ENCODE results near the gene MUC22.

Gene MUC22

DNA sequence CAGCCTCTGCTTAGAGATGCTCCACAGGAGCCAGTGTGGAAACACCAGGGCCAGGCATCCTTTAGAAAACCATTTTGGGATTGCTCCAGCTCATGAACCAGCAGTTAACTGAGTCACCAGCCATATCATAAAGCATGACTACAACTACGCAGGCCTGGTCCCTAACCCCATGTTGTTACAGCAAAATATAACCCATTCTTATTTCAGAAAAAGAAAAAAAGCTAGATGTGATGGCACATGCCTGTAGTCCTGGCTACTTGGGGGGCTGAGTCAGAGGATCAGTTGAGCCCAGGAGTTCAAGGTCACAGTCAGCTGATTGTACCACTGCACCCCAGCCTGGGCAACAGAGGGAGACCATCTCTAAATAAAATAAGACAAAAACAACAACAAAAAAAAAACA, 65.3 kb downstream of the MUC22 start:
- Histone ChIP-seq H3K27me3 (ENCODE audit: insufficient read depth, low read length, poor library complexity, severe bottlenecking) (no peaks in the 10 kb centered on the region), H3K4me3 (ENCODE audit: low read length, poor library complexity, severe bottlenecking) (no peak overlapping the region), H3K4me2 (ENCODE audit: low read depth, low read length, poor library complexity, severe bottlenecking) (no peak overlapping the region), H3K36me3 (ENCODE audit: insufficient read depth, low read length) (no peaks in the 10 kb centered on the region), H3K4me1 (ENCODE audit: insufficient read depth, low read length, poor library complexity, severe bottlenecking) (peaks cover 4% of the 10 kb centered on the region), H3F3A (ENCODE audit: low read depth) (no peaks in the 10 kb centered on the region), H4K20me1 (ENCODE audit: insufficient read depth, low read length, poor library complexity, severe bottlenecking) (no peaks in the 10 kb centered on the region), H3K9me3 (ENCODE audit: insufficient read depth, low read depth, low read length) (no peaks in the 10 kb centered on the region), H3K9me2 (replicated peaks; ENCODE audit: low read depth, low read length) (no peaks in the 10 kb centered on the region), H3K79me2 (ENCODE audit: insufficient read depth, low read length) (no peaks in the 10 kb centered on the region), H3K9ac (ENCODE audit: low read depth, low read length, poor library complexity, severe bottlenecking) (no peak overlapping the region), H2AFZ (ENCODE audit: low read length) (no peak overlapping the region)
- no peak for TF ChIP-seq CTCF (conservative IDR thresholded peaks at IDR 0.05; ENCODE audit: low read length)
- TF ChIP-seq EZH2phosphoT487 (IDR thresholded peaks at IDR 0.05; ENCODE audit: borderline replicate concordance), result no peak

DNA sequence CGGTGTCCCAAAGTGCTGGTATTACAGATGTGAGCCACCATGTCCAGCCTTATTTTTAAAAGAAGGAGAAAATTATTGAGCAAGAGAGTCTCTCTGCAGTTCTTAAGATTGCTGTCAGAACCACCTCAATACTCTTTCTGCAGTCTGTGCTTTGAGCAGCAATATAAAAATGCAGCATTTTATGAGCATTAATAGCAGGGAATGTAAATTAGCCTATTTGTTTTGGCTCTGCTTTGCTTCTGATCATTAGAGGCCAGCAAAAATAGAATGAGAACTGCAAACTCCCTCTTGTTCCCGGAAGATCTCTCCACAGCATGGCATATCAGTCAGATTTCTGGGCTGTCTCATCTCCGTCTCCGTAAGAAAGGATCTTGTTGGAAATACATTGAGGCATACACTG, 66.3 kb downstream of the MUC22 start:
- Histone ChIP-seq H3K36me3 (ENCODE audit: insufficient read depth, low read length) (no peaks in the 10 kb centered on the region), H3K9me3 (ENCODE audit: insufficient read depth, low read depth, low read length) (no peaks in the 10 kb centered on the region), H3K9ac (ENCODE audit: low read depth, low read length, poor library complexity, severe bottlenecking) (no peak overlapping the region), H3F3A (ENCODE audit: low read depth) (no peaks in the 10 kb centered on the region), H3K9me2 (replicated peaks; ENCODE audit: low read depth, low read length) (no peaks in the 10 kb centered on the region), H3K27me3 (ENCODE audit: insufficient read depth, low read length, poor library complexity, severe bottlenecking) (no peaks in the 10 kb centered on the region), H2AFZ (ENCODE audit: low read length) (no peak overlapping the region), H3K4me1 (ENCODE audit: insufficient read depth, low read length, poor library complexity, severe bottlenecking) (peaks cover 4% of the 10 kb centered on the region), H3K4me3 (ENCODE audit: low read length, poor library complexity, severe bottlenecking) (no peak overlapping the region), H3K4me2 (ENCODE audit: low read depth, low read length, poor library complexity, severe bottlenecking) (no peak overlapping the region), H4K20me1 (ENCODE audit: insufficient read depth, low read length, poor library complexity, severe bottlenecking) (no peaks in the 10 kb centered on the region), H3K79me2 (ENCODE audit: insufficient read depth, low read length) (no peaks in the 10 kb centered on the region)
- TF ChIP-seq CTCF (conservative IDR thresholded peaks at IDR 0.05; ENCODE audit: low read length), result no peak
- TF ChIP-seq EZH2phosphoT487 (IDR thresholded peaks at IDR 0.05; ENCODE audit: borderline replicate concordance), result no peak

- peaks cover 4% of the 10 kb centered on the region for H3K4me1 ChIP-seq (ENCODE audit: insufficient read depth, low read length, poor library complexity, severe bottlenecking)
- H3K36me3 ChIP-seq (ENCODE audit: insufficient read depth, low read length), result no peaks in the 10 kb centered on the region
- no peaks in the 10 kb centered on the region for H3F3A ChIP-seq (ENCODE audit: low read depth)
- H3K4me3 ChIP-seq (ENCODE audit: low read length, poor library complexity, severe bottlenecking), result peak overlapping the region; percentile 62
- no peaks in the 10 kb centered on the region for H3K9me2 ChIP-seq (replicated peaks; ENCODE audit: low read depth, low read length)
- peak overlapping the region; percentile 66 for H3K4me2 ChIP-seq (ENCODE audit: low read depth, low read length, poor library complexity, severe bottlenecking)
- H3K9ac ChIP-seq (ENCODE audit: low read depth, low read length, poor library complexity, severe bottlenecking), result peak overlapping the region; percentile 51
- no peaks in the 10 kb centered on the region for H3K27me3 ChIP-seq (ENCODE audit: insufficient read depth, low read length, poor library complexity, severe bottlenecking)
- H3K79me2 ChIP-seq (ENCODE audit: insufficient read depth, low read length), result no peaks in the 10 kb centered on the region
- no peaks in the 10 kb centered on the region for H4K20me1 ChIP-seq (ENCODE audit: insufficient read depth, low read length, poor library complexity, severe bottlenecking)
- TF ChIP-seq CTCF (conservative IDR thresholded peaks at IDR 0.05; ENCODE audit: low read length), result peak; percentile 89
- no peak for TF ChIP-seq EZH2phosphoT487 (IDR thresholded peaks at IDR 0.05; ENCODE audit: borderline replicate concordance)
- H3K9me3 ChIP-seq (ENCODE audit: insufficient read depth, low read depth, low read length), result no peaks in the 10 kb centered on the region
- H2AFZ ChIP-seq (ENCODE audit: low read length), result peak overlapping the region; percentile 95
Observed at GRCh38 chr6:31079656-31080261, 69.5 kb downstream of the MUC22 start.
